KMS-11 (cell line): ENCODE results near the gene SLC25A17.

ENCODE experiments used
- H2AFZ ChIP-seq: fragments of 200-600 bp; sonication (generic); 2 replicates; pipeline ENCODE4 v1.6.1; 2016; ENCODE audit warnings: antibody characterized with exemption, mixed run types, low read depth
- H3K27ac ChIP-seq: fragments of 200-600 bp; sonication (generic); 2 replicates; pipeline ENCODE4 v1.6.1; 2016; ENCODE audit warnings: mild to moderate bottlenecking, mixed run types
- H3K27me3 ChIP-seq: fragments of 200-600 bp; sonication (generic); 2 replicates; pipeline ENCODE4 v1.6.1; 2017; ENCODE audit warnings: mild to moderate bottlenecking, low read depth, mixed run types, moderate library complexity; ENCODE audit not compliant: insufficient read depth
- H3K36me3 ChIP-seq: fragments of 200-600 bp; sonication (generic); 2 replicates; pipeline ENCODE4 v1.6.1; 2017; ENCODE audit warnings: mild to moderate bottlenecking, mixed run types; ENCODE audit not compliant: insufficient read depth
- H3K4me1 ChIP-seq: fragments of 200-600 bp; sonication (generic); 2 replicates; pipeline ENCODE4 v1.6.1; 2016; ENCODE audit warnings: mild to moderate bottlenecking, low read depth, mixed run types; ENCODE audit not compliant: poor library complexity, severe bottlenecking
- H3K4me2 ChIP-seq: fragments of 200-600 bp; sonication (generic); 2 replicates; pipeline ENCODE4 v1.7.0; 2016; ENCODE audit warnings: mild to moderate bottlenecking, mixed run types
- H3K4me3 ChIP-seq: fragments of 200-600 bp; sonication (generic); IDR thresholded peaks from 2 replicates; pipeline ENCODE4 v1.6.1; 2017; ENCODE audit warnings: low read depth, low read length, mixed read lengths; ENCODE audit not compliant: insufficient read depth
- H3K79me2 ChIP-seq: fragments of 200-600 bp; sonication (generic); 2 replicates; pipeline ENCODE4 v1.6.1; 2016; ENCODE audit warnings: low read depth, mixed run types; ENCODE audit not compliant: insufficient read depth
- H3K9ac ChIP-seq: fragments of 200-600 bp; sonication (generic); 2 replicates; pipeline ENCODE4 v1.6.1; 2016; ENCODE audit warnings: mild to moderate bottlenecking, mixed run types
- H4K20me1 ChIP-seq: fragments of 200-600 bp; sonication (generic); 2 replicates; pipeline ENCODE4 v1.6.1; 2016; ENCODE audit warnings: mild to moderate bottlenecking, mixed run types; ENCODE audit not compliant: insufficient read depth
- TF ChIP-seq, protein P1 (sequence below): fragments of 200-600 bp; sonication (generic); conservative IDR thresholded peaks from 2 replicates; pipeline ENCODE4 v1.6.1; 2017; ENCODE audit warnings: low read depth, mild to moderate bottlenecking, antibody characterized with exemption, low read length, moderate library complexity, mixed read lengths

Gene SLC25A17

DNA sequence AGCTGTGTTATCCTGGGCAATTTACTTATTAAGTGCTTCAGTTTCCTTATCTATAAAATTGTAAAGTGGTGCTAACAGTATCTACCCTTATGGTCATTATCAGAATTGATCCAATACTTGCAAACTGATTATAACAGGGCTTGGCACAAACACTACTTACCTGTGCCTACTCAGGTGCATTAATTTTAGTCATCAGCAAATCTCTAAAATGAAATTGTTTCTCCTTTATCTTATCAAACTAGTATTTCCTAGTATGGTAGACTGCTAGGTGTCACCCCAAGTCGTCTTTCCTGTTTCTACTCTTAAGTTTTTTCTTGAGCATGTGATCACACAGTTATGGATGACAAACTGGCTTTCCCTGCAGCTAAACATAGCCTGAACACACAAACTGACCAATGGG lies 4.3 kb upstream of the SLC25A17 start:
- TF ChIP-seq, protein P1, sequence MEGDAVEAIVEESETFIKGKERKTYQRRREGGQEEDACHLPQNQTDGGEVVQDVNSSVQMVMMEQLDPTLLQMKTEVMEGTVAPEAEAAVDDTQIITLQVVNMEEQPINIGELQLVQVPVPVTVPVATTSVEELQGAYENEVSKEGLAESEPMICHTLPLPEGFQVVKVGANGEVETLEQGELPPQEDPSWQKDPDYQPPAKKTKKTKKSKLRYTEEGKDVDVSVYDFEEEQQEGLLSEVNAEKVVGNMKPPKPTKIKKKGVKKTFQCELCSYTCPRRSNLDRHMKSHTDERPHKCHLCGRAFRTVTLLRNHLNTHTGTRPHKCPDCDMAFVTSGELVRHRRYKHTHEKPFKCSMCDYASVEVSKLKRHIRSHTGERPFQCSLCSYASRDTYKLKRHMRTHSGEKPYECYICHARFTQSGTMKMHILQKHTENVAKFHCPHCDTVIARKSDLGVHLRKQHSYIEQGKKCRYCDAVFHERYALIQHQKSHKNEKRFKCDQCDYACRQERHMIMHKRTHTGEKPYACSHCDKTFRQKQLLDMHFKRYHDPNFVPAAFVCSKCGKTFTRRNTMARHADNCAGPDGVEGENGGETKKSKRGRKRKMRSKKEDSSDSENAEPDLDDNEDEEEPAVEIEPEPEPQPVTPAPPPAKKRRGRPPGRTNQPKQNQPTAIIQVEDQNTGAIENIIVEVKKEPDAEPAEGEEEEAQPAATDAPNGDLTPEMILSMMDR = no peak
- Histone ChIP-seq H3K4me1 (peaks cover 8% of the 10 kb centered on the region), H3K79me2 (peaks cover 7% of the 10 kb centered on the region), H3K9ac (no peak overlapping the region), H2AFZ (no peak overlapping the region), H3K27ac (no peak overlapping the region), H3K36me3 (no peaks in the 10 kb centered on the region), H3K4me3 (no peak overlapping the region), H4K20me1 (no peaks in the 10 kb centered on the region), H3K4me2 (no peak overlapping the region), H3K27me3 (no peaks in the 10 kb centered on the region)

DNA sequence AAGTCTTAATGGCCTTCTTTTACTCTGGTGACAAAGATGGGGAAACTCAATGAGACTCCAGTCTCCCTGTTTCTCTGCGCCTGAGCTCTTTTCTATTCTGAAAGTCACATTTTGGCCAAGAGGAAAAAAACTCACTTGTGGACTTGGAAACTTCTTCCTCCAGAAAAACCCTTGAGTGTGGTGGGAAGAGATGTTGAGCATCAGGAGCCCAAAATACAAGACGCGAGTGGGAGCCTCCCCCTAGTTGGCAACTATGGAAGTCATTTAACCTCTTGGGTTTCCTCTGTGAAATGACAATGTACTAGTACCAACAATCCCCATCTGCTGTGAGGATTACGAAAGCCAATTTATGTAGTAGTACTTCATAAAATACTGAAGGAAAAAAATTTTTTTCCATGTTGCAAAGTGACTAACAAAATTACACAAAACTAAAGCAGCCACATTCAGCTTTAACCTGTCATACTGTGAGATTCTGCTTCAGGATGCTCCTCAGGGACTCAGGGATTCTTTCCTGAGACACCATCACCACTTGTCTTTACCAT lies 524 bp upstream of the SLC25A17 start:
- TF ChIP-seq, protein P1 = no peak
- Histone ChIP-seq H3K27ac (no peak overlapping the region), H3K4me3 (no peak overlapping the region), H2AFZ (peak overlapping the region; percentile 98), H3K9ac (no peak overlapping the region; the same call in 1 of the 2 replicates), H3K27me3 (no peaks in the 10 kb centered on the region), H4K20me1 (no peaks in the 10 kb centered on the region), H3K36me3 (no peaks in the 10 kb centered on the region), H3K4me1 (peaks cover 26% of the 10 kb centered on the region), H3K4me2 (peak overlapping the region; percentile 49), H3K79me2 (peaks cover 39% of the 10 kb centered on the region)

DNA sequence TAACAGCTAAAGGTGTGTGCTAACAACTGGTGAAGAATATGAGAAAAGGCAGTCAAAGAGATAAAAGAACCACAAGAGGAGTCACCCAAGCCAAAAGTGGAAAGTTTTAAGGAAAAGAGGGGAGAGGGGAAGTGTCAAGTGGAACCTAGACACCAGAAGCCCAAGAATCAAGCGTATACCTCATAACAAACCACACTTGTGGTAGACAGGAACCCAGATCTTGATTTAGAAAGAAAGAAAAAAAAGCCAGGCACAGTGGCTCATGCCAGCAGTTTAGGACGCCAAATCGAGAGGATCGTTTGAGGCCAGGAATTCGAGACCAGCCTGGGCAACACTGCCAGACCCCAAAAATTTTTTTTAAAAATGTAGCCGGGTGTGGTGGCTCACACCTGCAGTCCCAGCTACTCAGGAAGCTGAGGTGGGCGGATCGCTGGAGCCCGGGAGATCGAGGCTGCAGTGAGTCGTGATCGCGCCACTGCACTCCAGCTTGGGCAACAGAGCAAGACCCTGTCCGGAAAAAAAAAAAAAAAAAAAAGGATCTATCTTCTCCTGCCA lies 877 bp downstream of the SLC25A17 start:
- peak overlapping the region; percentile 50 for H3K27ac ChIP-seq
- no peaks in the 10 kb centered on the region for H3K27me3 ChIP-seq
- no peaks in the 10 kb centered on the region for H4K20me1 ChIP-seq
- peaks cover 44% of the 10 kb centered on the region for H3K79me2 ChIP-seq
- H2AFZ ChIP-seq = peak overlapping the region; percentile 98
- H3K9ac ChIP-seq = peak overlapping the region; percentile 69; the same call in 1 of the 2 replicates
- no peaks in the 10 kb centered on the region for H3K36me3 ChIP-seq
- TF ChIP-seq, protein P1 = no peak
- H3K4me2 ChIP-seq = peak overlapping the region; percentile 87
- no peak overlapping the region for H3K4me3 ChIP-seq
- peaks cover 26% of the 10 kb centered on the region for H3K4me1 ChIP-seq

DNA sequence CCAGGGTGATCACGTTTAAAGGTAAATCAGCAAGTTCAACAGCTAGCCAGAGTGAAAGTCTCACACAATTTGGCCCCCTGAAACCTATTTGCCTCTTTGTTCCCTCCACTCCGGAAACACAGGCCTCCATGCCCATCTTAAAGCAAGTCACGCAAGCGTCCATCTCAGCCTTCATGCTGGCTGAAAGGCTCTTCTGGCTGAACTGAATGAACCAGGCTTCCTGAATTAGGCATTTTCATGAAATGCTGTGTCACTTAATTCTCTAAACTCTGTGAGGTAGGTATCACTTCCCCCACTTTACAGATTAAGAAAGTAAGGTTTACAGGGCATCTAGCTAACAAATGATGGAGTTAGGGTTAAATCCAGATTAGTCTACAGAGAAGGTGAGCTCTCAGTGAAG lies 1.4 kb downstream of the SLC25A17 start:
- H2AFZ ChIP-seq = peak overlapping the region; percentile 12; the same call in 1 of the 2 replicates
- peak overlapping the region; percentile 69; the same call in 1 of the 2 replicates for H3K9ac ChIP-seq
- H3K27ac ChIP-seq = peak overlapping the region; percentile 50
- TF ChIP-seq, protein P1 = no peak
- no peaks in the 10 kb centered on the region for H3K36me3 ChIP-seq
- peaks cover 44% of the 10 kb centered on the region for H3K79me2 ChIP-seq
- H3K27me3 ChIP-seq = no peaks in the 10 kb centered on the region
- peaks cover 26% of the 10 kb centered on the region for H3K4me1 ChIP-seq
- no peak overlapping the region for H3K4me3 ChIP-seq
- peak overlapping the region; percentile 87 for H3K4me2 ChIP-seq
- H4K20me1 ChIP-seq = no peaks in the 10 kb centered on the region
